ENCODE results near the gene TEAD2. TPM values are rescaled to one million over a fixed set of nuclear protein-coding genes. Genes with fewer than 3 reads are reported as not detected.
"Not testable (repeated sequence)": the region's sequence is repeated elsewhere in the genome, so short reads cannot be mapped to it uniquely, and the experiment has no call there.

TEAD2 gene
- total RNA-seq, 2 experiments from 2014 or later: not detected

- CTCF ChIA-PET: interaction anchor here (1.6 to 1.7 kb wide), 2 partner anchors 11 to 166 kb away, joined by 3 to 5 read pairs; no protein-coding TSS in a partner anchor
- POLR2A ChIA-PET: no interaction called here
- Mint-ChIP-seq H3K9me3 (ENCODE audit: insufficient read depth) (peaks cover 9% of the 10 kb centered on the region), H3K27ac (no peak overlapping the region), H3K4me3 (no peak overlapping the region), H3K36me3 (ENCODE audit: low read depth) (no peaks in the 10 kb centered on the region), H3K4me1 (ENCODE audit: low read depth) (no peaks in the 10 kb centered on the region), H3K27me3 (ENCODE audit: low read depth) (peaks cover 8% of the 10 kb centered on the region)
- ATAC-seq (no peak), DNase-seq (no peak)
Observed at GRCh38 chr19:49380391-49380790, 18.2 kb upstream of the TEAD2 start.

GRCh38 chr19:49378512-49378911 lies 16.3 kb upstream of the TEAD2 start:
- no peak overlapping the region for H3K4me3 Mint-ChIP-seq
- H3K27ac Mint-ChIP-seq: no peak overlapping the region
- ATAC-seq: no peak
- no peaks in the 10 kb centered on the region for H3K36me3 Mint-ChIP-seq (ENCODE audit: low read depth)
- DNase-seq: no peak
- CTCF ChIA-PET: no interaction called here
- no peaks in the 10 kb centered on the region for H3K4me1 Mint-ChIP-seq (ENCODE audit: low read depth)
- POLR2A ChIA-PET: no interaction called here
- H3K9me3 Mint-ChIP-seq (ENCODE audit: insufficient read depth): peaks cover 9% of the 10 kb centered on the region
- H3K27me3 Mint-ChIP-seq (ENCODE audit: low read depth): peaks cover 5% of the 10 kb centered on the region

DNA sequence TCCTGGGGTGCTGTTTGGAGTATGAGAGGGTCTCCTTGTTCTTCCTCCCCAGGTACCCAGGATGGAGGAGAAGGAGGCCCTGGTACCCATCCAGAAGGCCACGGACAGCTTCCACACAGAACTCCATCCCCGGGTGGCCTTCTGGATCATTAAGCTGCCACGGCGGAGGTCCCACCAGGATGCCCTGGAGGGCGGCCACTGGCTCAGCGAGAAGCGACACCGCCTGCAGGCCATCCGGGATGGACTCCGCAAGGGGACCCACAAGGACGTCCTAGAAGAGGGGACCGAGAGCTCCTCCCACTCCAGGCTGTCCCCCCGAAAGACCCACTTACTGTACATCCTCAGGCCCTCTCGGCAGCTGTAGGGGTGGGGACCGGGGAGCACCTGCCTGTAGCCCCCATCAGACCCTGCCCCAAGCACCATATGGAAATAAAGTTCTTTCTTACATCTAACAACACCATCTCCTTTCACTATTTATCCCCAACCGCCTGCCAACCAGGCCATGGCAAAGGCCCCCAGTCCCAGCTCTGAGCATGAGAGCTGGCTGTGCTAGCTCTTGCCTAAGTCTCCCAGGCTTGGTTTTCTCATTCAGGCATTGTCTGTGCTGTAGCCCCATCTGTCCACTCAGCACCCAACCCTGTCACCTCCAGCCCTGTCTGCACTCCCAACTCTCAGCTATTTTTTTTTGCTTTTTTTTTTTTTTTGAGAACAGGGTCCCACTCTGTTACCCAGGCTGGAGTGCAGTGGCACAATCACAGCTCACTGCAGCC lies 12.6 kb upstream of the TEAD2 start:
- POLR2A ChIA-PET: no interaction called here
- Mint-ChIP-seq H3K36me3 (ENCODE audit: low read depth) (no peaks in the 10 kb centered on the region), H3K9me3 (ENCODE audit: insufficient read depth) (peaks cover 4% of the 10 kb centered on the region), H3K27ac (no peak overlapping the region), H3K4me3 (no peak overlapping the region), H3K27me3 (ENCODE audit: low read depth) (peaks cover 8% of the 10 kb centered on the region), H3K4me1 (ENCODE audit: low read depth) (no peaks in the 10 kb centered on the region)
- DNase-seq (no peak), ATAC-seq (no peak)
- CTCF ChIA-PET: interaction anchor here (0.6 to 1.5 kb wide), 3 partner anchors 16 to 201 kb away, joined by 3 read pairs; no protein-coding TSS in a partner anchor

DNA sequence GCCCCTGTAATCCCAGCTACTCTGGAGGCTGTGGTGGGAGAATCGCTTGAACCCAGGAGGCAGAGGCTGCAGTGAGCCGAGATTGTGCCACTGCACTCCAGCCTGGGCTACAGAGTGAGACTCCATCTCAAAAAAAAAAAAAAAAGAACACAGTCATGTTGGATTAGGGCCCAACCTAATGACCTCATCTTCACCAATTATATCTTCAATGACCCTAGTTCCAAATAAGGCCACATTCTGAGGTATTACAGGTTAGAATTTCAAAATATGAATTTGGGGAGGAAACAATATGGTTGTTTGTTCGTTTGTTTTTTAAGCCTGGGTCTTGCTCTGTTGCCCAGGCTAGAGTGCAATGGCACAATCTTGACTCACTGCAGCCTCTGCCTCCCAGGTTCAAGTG lies 11.0 kb upstream of the TEAD2 start:
- POLR2A ChIA-PET; DNase-seq; H3K4me1 Mint-ChIP-seq (ENCODE audit: low read depth); ATAC-seq; H3K4me3 Mint-ChIP-seq; H3K27ac Mint-ChIP-seq; H3K27me3 Mint-ChIP-seq (ENCODE audit: low read depth); H3K36me3 Mint-ChIP-seq (ENCODE audit: low read depth): not testable (repeated sequence)
- CTCF ChIA-PET: interaction anchor here (1.3 kb wide), 1 partner anchor 148 kb away, joined by 3 read pairs; no protein-coding TSS in a partner anchor
- peaks cover 16% of the 10 kb centered on the region for H3K9me3 Mint-ChIP-seq (ENCODE audit: insufficient read depth)

DNA sequence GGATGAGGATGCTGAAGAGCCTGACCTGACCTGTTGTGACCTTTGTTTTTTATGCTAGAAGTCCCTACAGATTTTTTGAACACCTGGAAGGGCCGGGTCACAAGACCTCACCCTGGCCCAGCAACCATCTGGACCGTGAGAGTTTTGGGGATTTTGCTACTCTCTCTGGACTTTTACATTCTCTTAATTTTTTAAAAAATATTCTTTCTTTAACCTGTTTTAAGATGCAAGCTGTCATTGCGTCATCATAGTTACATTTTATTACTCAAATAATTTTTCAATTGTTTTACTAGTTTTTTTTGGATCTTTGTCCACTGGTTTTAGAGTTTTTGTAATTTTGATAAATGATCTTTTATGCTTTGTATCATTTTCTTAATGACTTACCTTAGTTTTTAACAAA lies 9.0 kb upstream of the TEAD2 start:
- peaks cover 5% of the 10 kb centered on the region for H3K27me3 Mint-ChIP-seq (ENCODE audit: low read depth)
- no peak for ATAC-seq
- H3K36me3 Mint-ChIP-seq (ENCODE audit: low read depth): no peaks in the 10 kb centered on the region
- ChIA-PET CTCF (no interaction called here), POLR2A (no interaction called here)
- H3K4me1 Mint-ChIP-seq (ENCODE audit: low read depth): no peaks in the 10 kb centered on the region
- no peak overlapping the region for H3K4me3 Mint-ChIP-seq
- no peak for DNase-seq
- H3K9me3 Mint-ChIP-seq (ENCODE audit: insufficient read depth): peaks cover 16% of the 10 kb centered on the region
- no peak overlapping the region for H3K27ac Mint-ChIP-seq

- no peak for ATAC-seq
- H3K36me3 Mint-ChIP-seq (ENCODE audit: low read depth): no peaks in the 10 kb centered on the region
- no peak overlapping the region for H3K4me3 Mint-ChIP-seq
- peaks cover 15% of the 10 kb centered on the region for H3K27me3 Mint-ChIP-seq (ENCODE audit: low read depth)
- no peak for DNase-seq
- peaks cover 16% of the 10 kb centered on the region for H3K9me3 Mint-ChIP-seq (ENCODE audit: insufficient read depth)
- ChIA-PET CTCF (no interaction called here), POLR2A (no interaction called here)
- no peaks in the 10 kb centered on the region for H3K4me1 Mint-ChIP-seq (ENCODE audit: low read depth)
- no peak overlapping the region for H3K27ac Mint-ChIP-seq
Observed at GRCh38 chr19:49368711-49369358, 6.6 kb upstream of the TEAD2 start.

DNA sequence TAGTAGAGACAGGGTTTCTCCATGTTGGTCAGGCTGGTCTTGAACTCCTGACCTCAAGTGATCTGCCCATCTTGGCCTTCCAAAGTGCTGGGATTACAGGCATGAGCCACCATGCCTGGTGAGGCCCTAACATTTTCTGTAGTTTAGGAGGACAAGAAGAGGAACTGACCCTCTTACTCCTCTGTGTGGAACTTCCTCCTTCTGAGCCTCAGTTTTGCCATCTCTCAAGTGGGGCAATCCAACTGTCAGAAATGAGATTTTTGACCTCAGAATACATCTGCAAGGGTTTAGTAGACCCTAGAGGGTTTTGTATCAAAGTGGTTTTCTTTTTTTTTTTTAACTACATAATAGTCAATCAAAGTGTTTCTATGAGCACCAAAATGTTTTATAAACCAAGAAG lies 3.9 kb upstream of the TEAD2 start:
- H3K4me3 Mint-ChIP-seq: no peak overlapping the region
- ATAC-seq: no peak
- H3K27me3 Mint-ChIP-seq (ENCODE audit: low read depth): peaks cover 24% of the 10 kb centered on the region
- ChIA-PET POLR2A (no interaction called here), CTCF (no interaction called here)
- no peaks in the 10 kb centered on the region for H3K36me3 Mint-ChIP-seq (ENCODE audit: low read depth)
- H3K9me3 Mint-ChIP-seq (ENCODE audit: insufficient read depth): peaks cover 16% of the 10 kb centered on the region
- H3K4me1 Mint-ChIP-seq (ENCODE audit: low read depth): peaks cover 5% of the 10 kb centered on the region
- DNase-seq: no peak
- H3K27ac Mint-ChIP-seq: no peak overlapping the region

DNA sequence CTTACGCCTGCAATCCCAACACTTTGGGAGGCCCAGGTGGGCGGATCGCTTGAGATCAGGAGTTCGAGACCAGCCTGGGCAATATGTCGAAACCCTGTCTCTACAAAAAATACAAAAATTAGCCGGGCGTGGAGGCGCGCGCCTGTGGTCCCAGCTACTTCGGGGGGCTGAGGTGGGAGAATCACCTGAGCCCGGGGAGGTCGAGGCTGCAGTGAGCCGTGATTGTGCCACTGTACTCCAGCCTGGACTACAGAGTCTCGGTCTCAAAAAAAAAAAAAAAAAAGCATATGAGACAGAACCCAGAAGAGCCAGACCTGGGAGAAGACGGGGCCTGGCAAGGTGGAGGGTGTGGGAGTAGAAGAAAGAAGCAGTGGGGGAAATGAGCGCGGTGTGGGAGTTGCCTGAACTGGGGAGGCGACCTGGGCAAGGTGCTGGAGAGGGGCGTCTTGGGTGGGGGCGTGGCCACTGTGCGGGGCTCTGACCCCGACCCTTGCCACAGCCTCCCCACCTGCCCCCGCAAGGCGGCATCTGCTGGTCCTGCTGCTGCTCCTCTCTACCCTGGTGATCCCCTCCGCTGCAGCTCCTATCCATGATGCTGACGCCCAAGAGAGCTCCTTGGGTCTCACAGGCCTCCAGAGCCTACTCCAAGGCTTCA lies 2.0 kb upstream of the TEAD2 start:
- H3K9me3 Mint-ChIP-seq (ENCODE audit: insufficient read depth): peaks cover 5% of the 10 kb centered on the region
- ChIA-PET CTCF (no interaction called here), POLR2A (no interaction called here)
- H3K4me1 Mint-ChIP-seq (ENCODE audit: low read depth): peaks cover 5% of the 10 kb centered on the region
- H3K27me3 Mint-ChIP-seq (ENCODE audit: low read depth): peaks cover 31% of the 10 kb centered on the region
- no peak overlapping the region for H3K27ac Mint-ChIP-seq
- ATAC-seq (no peak), DNase-seq (no peak)
- no peaks in the 10 kb centered on the region for H3K36me3 Mint-ChIP-seq (ENCODE audit: low read depth)
- no peak overlapping the region for H3K4me3 Mint-ChIP-seq

GRCh38 chr19:49363268-49364082 lies 1.3 kb upstream of the TEAD2 start, which contains the start of gene DKKL1:
Gene DKKL1 (plus strand): TSS chr19:49363877. CDS start chr19:49363999, 122 bp downstream.
- no peaks in the 10 kb centered on the region for H3K36me3 Mint-ChIP-seq (ENCODE audit: low read depth)
- ATAC-seq (peak; percentile 82), DNase-seq (peak; percentile 80)
- ChIA-PET POLR2A (no interaction called here), CTCF (no interaction called here)
- no peaks in the 10 kb centered on the region for H3K9me3 Mint-ChIP-seq (ENCODE audit: insufficient read depth)
- H3K4me3 Mint-ChIP-seq: no peak within 1 kb of the TSS
- peaks cover 31% of the 10 kb centered on the region for H3K27me3 Mint-ChIP-seq (ENCODE audit: low read depth)
- H3K4me1 Mint-ChIP-seq (ENCODE audit: low read depth): peaks cover 5% of the 10 kb centered on the region
- no peak within 1 kb of the TSS for H3K27ac Mint-ChIP-seq

- H3K9me3 Mint-ChIP-seq (ENCODE audit: insufficient read depth): no peaks in the 10 kb centered on the region
- CTCF ChIA-PET: no interaction called here
- H3K27me3 Mint-ChIP-seq (ENCODE audit: low read depth): peaks cover 31% of the 10 kb centered on the region
- peaks cover 5% of the 10 kb centered on the region for H3K4me1 Mint-ChIP-seq (ENCODE audit: low read depth)
- ATAC-seq (peak; percentile 18), DNase-seq (no peak)
- no peak overlapping the region for H3K4me3 Mint-ChIP-seq
- no peak overlapping the region for H3K27ac Mint-ChIP-seq
- H3K36me3 Mint-ChIP-seq (ENCODE audit: low read depth): no peaks in the 10 kb centered on the region
- POLR2A ChIA-PET: no interaction called here
Observed at GRCh38 chr19:49362929-49363267, 682 bp upstream of the TEAD2 start.

GRCh38 chr19:49361438-49362047 lies 673 bp downstream of the TEAD2 start:
- Mint-ChIP-seq H3K4me3 (no peak overlapping the region), H3K36me3 (ENCODE audit: low read depth) (no peaks in the 10 kb centered on the region), H3K4me1 (ENCODE audit: low read depth) (peaks cover 8% of the 10 kb centered on the region), H3K9me3 (ENCODE audit: insufficient read depth) (no peaks in the 10 kb centered on the region), H3K27me3 (ENCODE audit: low read depth) (peaks cover 31% of the 10 kb centered on the region), H3K27ac (no peak overlapping the region)
- DNase-seq (no peak), ATAC-seq (no peak)
- ChIA-PET CTCF (no interaction called here), POLR2A (no interaction called here)
